Activated T-cell treated with anti-CD3 and anti-CD28 coated beads, Interleukin-2, amount 50 U/mL, for 48 hours (primary cell): ENCODE results near the gene LCN1.
"Not testable (repeated sequence)": the region's sequence is repeated elsewhere in the genome, so short reads cannot be mapped to it uniquely, and the experiment has no call there.

Experiments
- DNase-seq, 2 experiments: peaks; one replicate each; pipeline ENCODE4 v3.0.0-alpha.2; 2020

Gene LCN1

GRCh38 chr9:135524130-135524861 lies 3.1 kb downstream of the LCN1 start:
- DNase-seq: peak in 1 of 2 experiments; percentile 3

GRCh38 chr9:135525241-135526088 lies 4.2 kb downstream of the LCN1 start:
- peak in 1 of 2 experiments; percentile 10 for DNase-seq

- DNase-seq: peak in 1 of 2 experiments; percentile 7
These were observed 5.0 kb downstream of the LCN1 start for GRCh38 chr9:135526089-135526729.

GRCh38 chr9:135526730-135527571 lies 5.7 kb downstream of the LCN1 start:
- peak in 1 of 2 experiments; percentile 10 for DNase-seq

- not testable (repeated sequence) for DNase-seq
These were observed 7.7 kb downstream of the LCN1 start for GRCh38 chr9:135528842-135529435.

- DNase-seq: no peak
These were observed 8.9 kb downstream of the LCN1 start for GRCh38 chr9:135530146-135530545.

- no peak for DNase-seq
These were observed 9.9 kb downstream of the LCN1 start for GRCh38 chr9:135531096-135531495.

- DNase-seq: no peak
These were observed 11.9 kb downstream of the LCN1 start for GRCh38 chr9:135533113-135533512.

- DNase-seq: peak in 1 of 2 experiments; percentile 1
These were observed 12.4 kb downstream of the LCN1 start for GRCh38 chr9:135533674-135534073.

GRCh38 chr9:135534192-135534711 lies 13.0 kb downstream of the LCN1 start:
- DNase-seq: not testable (repeated sequence)

GRCh38 chr9:135534826-135535225 lies 13.6 kb downstream of the LCN1 start:
- DNase-seq: not testable (repeated sequence)

GRCh38 chr9:135535631-135536030 lies 14.4 kb downstream of the LCN1 start:
- not testable (repeated sequence) for DNase-seq

- no peak for DNase-seq
These were observed 15.0 kb downstream of the LCN1 start for GRCh38 chr9:135536216-135536615.

GRCh38 chr9:135543262-135543894 lies 22.1 kb downstream of the LCN1 start:
- not testable (repeated sequence) for DNase-seq

GRCh38 chr9:135544981-135545635 lies 23.9 kb downstream of the LCN1 start:
- DNase-seq: no peak

- DNase-seq: not testable (repeated sequence)
These were observed 24.5 kb downstream of the LCN1 start, which contains the start of gene OBP2A for GRCh38 chr9:135545646-135546176. TSS of gene OBP2A (plus strand) at chr9:135546126. CDS start at chr9:135546181, 55 bp downstream.

GRCh38 chr9:135546792-135547617 lies 25.8 kb downstream of the LCN1 start:
- DNase-seq: not testable (repeated sequence)

- no peak for DNase-seq
These were observed 26.8 kb downstream of the LCN1 start for GRCh38 chr9:135547756-135548736.
